Bronchus fibroblast of lung (primary cell): Measurements from ENCODE around the gene HLA-B. TPM values are rescaled to one million over a fixed set of nuclear protein-coding genes. Genes with fewer than 3 reads are reported as not detected.

ENCODE experiments used
- total RNA-seq: library from RNA; depleted of rRNA; stranded (reverse); fragments of >200 nt; gene quantifications from 2 replicates; pipeline ENCODE4 v1.2.3, GENCODE V29; 2015

HLA-B gene
- 39.8 and 53.1 TPM in 2 replicates for total RNA-seq

GRCh38 chr6:31356946-31357466 is at the start of gene HLA-B:
Gene HLA-B (minus strand): TSS chr6:31357179. CDS start chr6:31357158, 21 bp downstream.

GRCh38 chr6:31403283-31404060 is 46.5 kb upstream of the HLA-B start, which contains the start of gene MICA:
Gene MICA (plus strand): TSS chr6:31403595. CDS start chr6:31403633, 38 bp downstream.

Other genes starting within 250 kb of the HLA-B start
- not detected in 2 replicates for gene C6orf15, start 244.6 kb downstream of the HLA-B start, total RNA-seq
- under 0.01 and 0.15 TPM in 2 replicates for gene PSORS1C1, start 242.4 kb downstream of the HLA-B start, total RNA-seq
- not detected in 2 replicates for gene CDSN, start 236.7 kb downstream of the HLA-B start, total RNA-seq
- not detected in 2 replicates for gene PSORS1C2, start 218.1 kb downstream of the HLA-B start, total RNA-seq
- gene CCHCR1, start 199.4 kb downstream of the HLA-B start, total RNA-seq: 19.9 and 23.9 TPM in 2 replicates
- gene TCF19, start 198.6 kb downstream of the HLA-B start, total RNA-seq: 52.1 and 56.8 TPM in 2 replicates
- gene POU5F1, start 186.5 kb downstream of the HLA-B start, total RNA-seq: not detected in 2 replicates
- 36.5 and 42.2 TPM in 2 replicates for gene HLA-C, start 85.1 kb downstream of the HLA-B start, total RNA-seq
- 106 and 108 TPM in 2 replicates for gene MICA, start 46.4 kb upstream of the HLA-B start, total RNA-seq
- 22.4 and 24.2 TPM in 2 replicates for gene MICB, start 141.0 kb upstream of the HLA-B start, total RNA-seq
- gene MCCD1, start 171.8 kb upstream of the HLA-B start, total RNA-seq: not detected in 2 replicates
- 498 and 551 TPM in 2 replicates for gene DDX39B, start 184.8 kb upstream of the HLA-B start, total RNA-seq
- gene ATP6V1G2, start 189.4 kb upstream of the HLA-B start, total RNA-seq: 1.2 and 2.7 TPM in 2 replicates
- 17.7 and 19.9 TPM in 2 replicates for gene NFKBIL1, start 190.4 kb upstream of the HLA-B start, total RNA-seq
- gene LTA, start 215.1 kb upstream of the HLA-B start, total RNA-seq: not detected in 2 replicates
- gene TNF, start 218.4 kb upstream of the HLA-B start, total RNA-seq: not detected in 2 replicates
- not detected in 2 replicates for gene LTB, start 225.2 kb upstream of the HLA-B start, total RNA-seq
- not detected in 2 replicates for gene LST1, start 229.1 kb upstream of the HLA-B start, total RNA-seq
- not detected in 2 replicates for gene NCR3, start 235.8 kb upstream of the HLA-B start, total RNA-seq